GM12878 (cell line): ENCODE data around the gene NANOS1. TPM values are rescaled to one million over a fixed set of nuclear protein-coding genes. Genes with fewer than 3 reads are reported as not detected.

Experiments
- BCLAF1 ChIP-seq: fragments of 450-650 bp; IDR thresholded peaks from 2 replicates; pipeline ENCODE4 v1.6.1; 2017; ENCODE audit warnings: antibody characterized with exemption, mild to moderate bottlenecking, moderate library complexity
- EP300 ChIP-seq, 2 experiments: fragments of 150-350 bp in 1 of 2; IDR thresholded peaks; 2 replicates each; pipeline ENCODE4 v1.6.1; 2011 to 2012; ENCODE audit warnings: low read depth in 2 of 2, low read length in 2 of 2, borderline replicate concordance in 1 of 2, improper control_type of control experiment in 1 of 2, inconsistent platforms in 1 of 2; ENCODE audit not compliant: control insufficient read depth in 1 of 2
- PKNOX1 ChIP-seq: fragments of 450-650 bp; IDR thresholded peaks from 2 replicates; pipeline ENCODE4 v1.6.1; 2016; ENCODE audit warnings: mild to moderate bottlenecking
- RCOR1 ChIP-seq: conservative IDR thresholded peaks from 2 replicates; pipeline ENCODE4 v1.6.1; 2012; ENCODE audit warnings: low read depth, low read length, improper control_type of control experiment
- RELA ChIP-seq: fragments of 450-650 bp; IDR thresholded peaks from 2 replicates; pipeline ENCODE4 v1.8.0; 2014; ENCODE audit warnings: borderline replicate concordance; ENCODE audit not compliant: partially characterized antibody
- ZBTB11 ChIP-seq: fragments of 450-650 bp; formaldehyde crosslinking; IDR thresholded peaks from 2 replicates; pipeline ENCODE4 v1.5.0; 2022; ENCODE audit warnings: mild to moderate bottlenecking, missing genetic modification characterization
- polyA plus RNA-seq, 11 experiments: library from polyadenylated mRNA; depleted of rRNA in 4 of 11; unstranded in 6 of 11; stranded (reverse) in 5 of 11; fragments of >200 nt; fragmentation: Nextera tagmentation in 4 of 11; fragmentation: Illumina TruSeq in 1 of 11; extraction: Ambion mirVana in 4 of 11; extraction: Trizol in 1 of 11; gene quantifications; 1 replicate in 1 of 11; 2 replicates in 10 of 11; pipeline versions ENCODE4 v1.2.1 to v1.2.3, GENCODE V29; 2011 to 2016; ENCODE audit warnings: inconsistent platforms in 2 of 11, missing spikeins in 2 of 11, low read depth in 1 of 11
- total RNA-seq, 4 experiments: library from RNA; depleted of rRNA in 3 of 4; stranded (reverse); fragments of >200 nt in 3 of 4; fragmentation: Illumina TruSeq in 1 of 4; extraction: Trizol in 1 of 4; gene quantifications; 2 replicates each; pipeline versions ENCODE4 v1.2.1 to v1.2.3, GENCODE V29; 2013 to 2021

The NANOS1 gene
- total and polyA plus RNA-seq, 10 of the 15 experiments (the other 5 are each of a cell fraction or from before 2014, with no cell fraction given), result 0.03 to 0.55 (median 0.28) TPM; not detected in 2

GRCh38 chr10:119073584-119073983 lies 44.1 kb downstream of the NANOS1 start (continued):
- no peak for TF ChIP-seq ZBTB11 (CRISPR knock-in tag)
- no peak for TF ChIP-seq BCLAF1
- TF ChIP-seq RCOR1, result no peak
- no peak for TF ChIP-seq RELA
- TF ChIP-seq EP300 (IDR thresholded peaks at IDR 0.05; ENCODE audit: borderline replicate concordance in 1 of 2, control insufficient read depth in 1 of 2, low read depth in 2 of 2, low read length in 2 of 2), result no peak
- TF ChIP-seq PKNOX1, result no peak
